B cell (primary cell): ENCODE data around the gene NTM. TPM values are rescaled to one million over a fixed set of nuclear protein-coding genes. Genes with fewer than 3 reads are reported as not detected.

Experiments used
- ATAC-seq: fragments of 200-7000 bp; cut with Tn5 transposase; one replicate; pipeline ENCODE4 v1.10.0; 2021; ENCODE audit warnings: low read depth, mild to moderate bottlenecking, moderate number of reproducible peaks, moderate library complexity
- CTCF ChIA-PET: fragments of 350-600 bp; sonication (Branson Sonifier 250); formaldehyde crosslinking; loops from one replicate; lab custom pipeline; 2021; ENCODE audit warnings: antibody characterized with exemption, inconsistent platforms; lab: Charles Lee
- POLR2A ChIA-PET: fragments of 350-600 bp; sonication (Branson Sonifier 250); formaldehyde crosslinking; loops from one replicate; lab custom pipeline; 2021; ENCODE audit warnings: antibody characterized with exemption; lab: Charles Lee
- DNase-seq: peaks from one replicate; pipeline ENCODE4 v3.0.0; 2013
- H2AFZ ChIP-seq: 2 replicates; pipeline ENCODE4 v1.6.1; 2012; ENCODE audit warnings: mild to moderate bottlenecking, low read depth, low read length; ENCODE audit not compliant: insufficient read depth, poor library complexity, severe bottlenecking
- H3K27ac ChIP-seq, 2 donors: 1 replicate in 1 of 2; 2 replicates in 1 of 2; pipeline ENCODE4 v1.5.1; 2012 to 2013; ENCODE audit warnings: low read length in 2 of 2, mild to moderate bottlenecking in 2 of 2, moderate library complexity in 1 of 2
- H3K27me3 ChIP-seq, 4 experiments: fragments of 200-600 bp in 1 of 4; sonication (generic) in 1 of 4; replicated peaks in 1 of 4; 1 replicate in 2 of 4; 2 replicates in 2 of 4; pipeline versions ENCODE4 v1.6.1 to v1.7.0; 2013 to 2016; ENCODE audit warnings: low read length in 3 of 4, mild to moderate bottlenecking in 2 of 4, mixed read lengths in 1 of 4, moderate library complexity in 1 of 4; ENCODE audit not compliant: insufficient read depth in 4 of 4, control insufficient read depth in 3 of 4; ENCODE audit errors: control extremely low read depth in 1 of 4
- H3K36me3 ChIP-seq, 2 experiments: replicated peaks in 1 of 2; 1 replicate in 1 of 2; 2 replicates in 1 of 2; pipeline versions ENCODE4 v1.6.1 to v1.7.1; 2013; ENCODE audit warnings: low read length in 1 of 2; ENCODE audit not compliant: insufficient read depth in 2 of 2, control insufficient read depth in 1 of 2; ENCODE audit errors: control extremely low read depth in 1 of 2, extremely low read depth in 1 of 2
- H3K4me1 ChIP-seq, 2 donors: fragments of 200-600 bp in 1 of 2; sonication (generic) in 1 of 2; 1 replicate in 1 of 2; 2 replicates in 1 of 2; pipeline versions ENCODE4 v1.5.1 to v1.6.1; 2013 to 2017; ENCODE audit warnings: low read length in 2 of 2; ENCODE audit not compliant: control insufficient read depth in 2 of 2, insufficient read depth in 2 of 2
- H3K4me2 ChIP-seq: replicated peaks from 2 replicates; pipeline ENCODE3; 2012; ENCODE audit warnings: mild to moderate bottlenecking, low read depth, low read length; ENCODE audit not compliant: poor library complexity, severe bottlenecking
- H3K4me3 ChIP-seq, 5 experiments: fragments of 200-600 bp in 1 of 5; sonication (generic) in 1 of 5; 1 replicate in 3 of 5; 2 replicates in 2 of 5; pipeline versions ENCODE4 v1.5.1 to v1.7.0; 2011 to 2016; ENCODE audit warnings: low read length in 4 of 5, mild to moderate bottlenecking in 4 of 5, low read depth in 2 of 5, control low read depth in 1 of 5, moderate library complexity in 1 of 5; ENCODE audit not compliant: insufficient read depth in 1 of 5; ENCODE audit errors: control extremely low read depth in 1 of 5, extremely low read depth in 1 of 5
- H3K79me2 ChIP-seq: fragments of 200-600 bp; sonication (generic); one replicate; pipeline ENCODE4 v1.6.0; 2016; ENCODE audit warnings: low read length; ENCODE audit not compliant: control insufficient read depth, insufficient read depth
- H3K9ac ChIP-seq: fragments of 200-600 bp; sonication (generic); 2 replicates; pipeline ENCODE4 v1.6.1; 2017; ENCODE audit warnings: mild to moderate bottlenecking, low read length, moderate library complexity
- H3K9me3 ChIP-seq, 3 donors: one replicate each; pipeline versions ENCODE4 v1.6.1 to v1.7.1; 2013; ENCODE audit warnings: low read length in 2 of 3; ENCODE audit not compliant: control insufficient read depth in 2 of 3, insufficient read depth in 1 of 3; ENCODE audit errors: control extremely low read depth in 1 of 3
- H4K20me1 ChIP-seq: 2 replicates; pipeline ENCODE4 v1.6.0; 2012; ENCODE audit warnings: mild to moderate bottlenecking, low read length; ENCODE audit not compliant: insufficient read depth, control insufficient read depth, poor library complexity, severe bottlenecking
- H3K27ac Mint-ChIP-seq: one replicate; pipeline ENCODE4 v1.8.0; 2021; ENCODE audit warnings: mixed read lengths
- H3K27me3 Mint-ChIP-seq: one replicate; pipeline ENCODE4 v1.8.0; 2021; ENCODE audit warnings: mixed read lengths
- H3K4me1 Mint-ChIP-seq: one replicate; pipeline ENCODE4 v1.8.0; 2021; ENCODE audit warnings: mixed read lengths
- H3K4me3 Mint-ChIP-seq: one replicate; pipeline ENCODE4 v1.8.0; 2021; ENCODE audit warnings: mixed read lengths
- H3K9me3 Mint-ChIP-seq: one replicate; pipeline ENCODE4 v1.8.0; 2022; ENCODE audit warnings: mixed read lengths; ENCODE audit not compliant: insufficient read depth
- EZH2 ChIP-seq: IDR thresholded peaks from 2 replicates; pipeline ENCODE4 v1.6.1; 2012; ENCODE audit warnings: borderline replicate concordance, low read depth, mild to moderate bottlenecking, moderate library complexity, low read length; ENCODE audit not compliant: insufficient read depth, poor library complexity, severe bottlenecking
- WGBS: methylation state at CpG from one replicate; pipeline ENCODE4 v1.1.5; 2013; ENCODE audit warnings: missing lambda C conversion rate; ENCODE audit not compliant: insufficient coverage; 5-methylcytosine and 5-hydroxymethylcytosine counted together
- intact Hi-C: fragments of 100-400 bp; cut with micrococcal nuclease; formaldehyde crosslinking; loops from one replicate; pipeline ENCODE4 v1.10.0; 2022
- polyA plus RNA-seq: library from polyadenylated mRNA; depleted of rRNA; stranded (reverse); fragments of >200 nt; gene quantifications from 2 replicates; pipeline ENCODE4 v1.2.3, GENCODE V29; 2012
- total RNA-seq, 2 donors: library from RNA; stranded (reverse); fragments of 120-200 nt in 1 of 2; gene quantifications; 1 replicate in 1 of 2; 2 replicates in 1 of 2; pipeline versions ENCODE4 v1.2.3 to v1.2.4, GENCODE V29; 2013 to 2022
- TF ChIP-seq, protein P1 (sequence below): fragments of 200-600 bp; IDR thresholded peaks from one replicate; pipeline ENCODE4 v1.8.0; 2022; ENCODE audit warnings: antibody characterized with exemption, mild to moderate bottlenecking

Gene NTM
- total and polyA plus RNA-seq, 2 donors (not counting 1 experiment from before 2014, with no cell fraction given): not detected

DNA sequence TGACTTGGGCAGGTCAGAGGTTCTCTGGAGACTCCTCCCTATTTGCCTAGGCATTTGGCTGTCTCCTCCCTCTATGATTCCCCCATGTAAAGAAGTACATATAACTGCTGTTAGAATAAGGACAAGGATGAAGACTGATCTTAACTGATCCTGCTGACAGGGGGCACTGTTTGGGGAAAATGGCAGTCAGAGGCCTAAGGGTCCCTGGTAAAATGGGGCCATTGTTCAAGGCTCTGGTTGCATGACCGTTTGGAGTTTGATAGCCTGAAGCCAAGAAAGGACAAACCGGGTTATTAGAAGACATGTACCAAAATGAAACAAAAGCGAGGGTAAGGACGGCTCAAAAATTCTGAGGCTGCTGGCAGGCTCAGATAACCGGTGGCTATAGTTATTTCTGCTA lies 712.2 kb downstream of the NTM start:
- CTCF ChIA-PET: no interaction called here
- POLR2A ChIA-PET: no interaction called here
- H3K4me1 Mint-ChIP-seq: no peaks in the 10 kb centered on the region

DNA sequence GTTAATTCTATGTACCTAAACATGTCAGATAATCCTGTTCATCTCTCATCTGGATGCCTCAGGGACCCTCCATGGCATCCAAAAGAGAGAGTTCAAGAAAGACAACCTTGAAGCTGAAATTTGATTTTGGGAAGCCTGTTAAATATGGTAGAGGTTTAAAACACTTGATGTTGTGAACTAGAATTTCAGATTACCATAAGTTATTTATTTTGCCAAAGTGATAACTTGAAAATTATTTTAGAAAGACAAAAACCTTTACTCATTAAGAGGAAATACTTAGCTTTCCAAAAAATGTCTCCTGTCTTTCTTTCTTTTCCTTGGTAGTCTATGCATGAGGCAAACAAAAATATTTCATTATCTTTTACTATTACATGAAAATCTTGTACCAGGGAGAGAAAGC lies 714.0 kb downstream of the NTM start:
- intact Hi-C loops: no loop called here
- H3K4me2 ChIP-seq: no peak overlapping the region
- H3K27me3 ChIP-seq: no peaks in the 10 kb centered on the region
- H3K9ac ChIP-seq: no peak overlapping the region
- H3K4me3 ChIP-seq: no peak overlapping the region
- Mint-ChIP-seq H3K27ac (no peak overlapping the region), H3K4me3 (no peak overlapping the region), H3K4me1 (no peaks in the 10 kb centered on the region), H3K9me3 (peaks cover 5% of the 10 kb centered on the region), H3K27me3 (no peaks in the 10 kb centered on the region)
- H3K79me2 ChIP-seq: no peaks in the 10 kb centered on the region
- H4K20me1 ChIP-seq: no peaks in the 10 kb centered on the region
- H3K4me1 ChIP-seq: no peaks in the 10 kb centered on the region
- peaks cover 0 to 12% (median 5%) of the 10 kb centered on the region in 3 donors for H3K9me3 ChIP-seq
- H3K36me3 ChIP-seq: no peaks in the 10 kb centered on the region
- TF ChIP-seq, protein P1, sequence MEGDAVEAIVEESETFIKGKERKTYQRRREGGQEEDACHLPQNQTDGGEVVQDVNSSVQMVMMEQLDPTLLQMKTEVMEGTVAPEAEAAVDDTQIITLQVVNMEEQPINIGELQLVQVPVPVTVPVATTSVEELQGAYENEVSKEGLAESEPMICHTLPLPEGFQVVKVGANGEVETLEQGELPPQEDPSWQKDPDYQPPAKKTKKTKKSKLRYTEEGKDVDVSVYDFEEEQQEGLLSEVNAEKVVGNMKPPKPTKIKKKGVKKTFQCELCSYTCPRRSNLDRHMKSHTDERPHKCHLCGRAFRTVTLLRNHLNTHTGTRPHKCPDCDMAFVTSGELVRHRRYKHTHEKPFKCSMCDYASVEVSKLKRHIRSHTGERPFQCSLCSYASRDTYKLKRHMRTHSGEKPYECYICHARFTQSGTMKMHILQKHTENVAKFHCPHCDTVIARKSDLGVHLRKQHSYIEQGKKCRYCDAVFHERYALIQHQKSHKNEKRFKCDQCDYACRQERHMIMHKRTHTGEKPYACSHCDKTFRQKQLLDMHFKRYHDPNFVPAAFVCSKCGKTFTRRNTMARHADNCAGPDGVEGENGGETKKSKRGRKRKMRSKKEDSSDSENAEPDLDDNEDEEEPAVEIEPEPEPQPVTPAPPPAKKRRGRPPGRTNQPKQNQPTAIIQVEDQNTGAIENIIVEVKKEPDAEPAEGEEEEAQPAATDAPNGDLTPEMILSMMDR: no peak
- TF ChIP-seq EZH2: no peak
- CTCF ChIA-PET: no interaction called here
- DNase-seq (no peak), ATAC-seq (no peak)
- H3K27ac ChIP-seq: no peak overlapping the region
- POLR2A ChIA-PET: no interaction called here
- H2AFZ ChIP-seq: no peak overlapping the region

More for the DNA sequence above, 712.2 kb downstream of the NTM start:
- Mint-ChIP-seq H3K4me3 (no peak overlapping the region), H3K27ac (no peak overlapping the region), H3K9me3 (peaks cover 5% of the 10 kb centered on the region), H3K27me3 (no peaks in the 10 kb centered on the region)
- Histone ChIP-seq H3K79me2 (no peaks in the 10 kb centered on the region), H3K36me3 (no peaks in the 10 kb centered on the region), H3K4me1 (no peaks in the 10 kb centered on the region), H3K4me3 (no peak overlapping the region), H3K9ac (no peak overlapping the region), H3K27ac (no peak overlapping the region), H3K27me3 (no peaks in the 10 kb centered on the region), H3K4me2 (no peak overlapping the region), H3K9me3 (peaks cover 0 to 9% (median 5%) of the 10 kb centered on the region in 3 donors), H4K20me1 (no peaks in the 10 kb centered on the region), H2AFZ (no peak overlapping the region)
- intact Hi-C loops: no loop called here
- no peak for ATAC-seq
- TF ChIP-seq, protein P1: no peak
- TF ChIP-seq EZH2: no peak
- 73% methylated on average over 4 of the region's 5 CpGs for WGBS
- no peak for DNase-seq
